Loucy (cell line): Measurements from ENCODE around the gene ZNF92.
"Not testable (repeated sequence)": the region's sequence is repeated elsewhere in the genome, so short reads cannot be mapped to it uniquely, and the experiment has no call there.

Experiments used
- CTCF ChIP-seq: fragments of 200-600 bp; sonication (generic); conservative IDR thresholded peaks from 2 replicates; pipeline ENCODE4 v1.5.1; 2014; ENCODE audit warnings: mild to moderate bottlenecking, antibody characterized with exemption, low read length
- EZH2phosphoT487 ChIP-seq: fragments of 200-600 bp; IDR thresholded peaks from 2 replicates; pipeline ENCODE4 v1.6.1; 2018; ENCODE audit warnings: antibody characterized with exemption, mild to moderate bottlenecking, moderate library complexity, borderline replicate concordance

GRCh38 chr7:65344541-65344940, 29.1 kb upstream of the ZNF92 start:
- not testable (repeated sequence) for TF ChIP-seq CTCF, EZH2phosphoT487
